Liver (tissue), 9 donors: ENCODE data around the gene CYP4F11. TPM values are rescaled to one million over a fixed set of nuclear protein-coding genes. Genes with fewer than 3 reads are reported as not detected.

Experiments used
- DNase-seq: peaks from one replicate; pipeline ENCODE4 v3.0.0-alpha.2; 2017; ENCODE audit warnings: low spot score
- H3K27ac ChIP-seq, 2 donors: one replicate each; pipeline ENCODE4 v1.7.0; 2013; ENCODE audit warnings: inconsistent platforms in 2 of 2, low read length in 2 of 2, control low read depth in 1 of 2, low read depth in 1 of 2, mild to moderate bottlenecking in 1 of 2
- H3K27me3 ChIP-seq, 4 donors: one replicate each; pipeline versions ENCODE4 v1.6.1 to v1.7.0; 2013; ENCODE audit warnings: low read length in 3 of 4, inconsistent platforms in 1 of 4, mild to moderate bottlenecking in 1 of 4, moderate library complexity in 1 of 4; ENCODE audit not compliant: control insufficient read depth in 4 of 4, insufficient read depth in 4 of 4
- H3K36me3 ChIP-seq, 4 donors: one replicate each; pipeline versions ENCODE4 v1.6.1 to v1.7.0; 2013; ENCODE audit warnings: low read length in 3 of 4, mild to moderate bottlenecking in 3 of 4, low read depth in 1 of 4, moderate library complexity in 1 of 4; ENCODE audit not compliant: control insufficient read depth in 4 of 4, insufficient read depth in 3 of 4
- H3K4me1 ChIP-seq, 4 donors: one replicate each; pipeline versions ENCODE4 v1.6.1 to v1.7.0; 2013; ENCODE audit warnings: low read length in 3 of 4, mild to moderate bottlenecking in 3 of 4, moderate library complexity in 1 of 4; ENCODE audit not compliant: control insufficient read depth in 4 of 4, insufficient read depth in 4 of 4
- H3K4me3 ChIP-seq, 3 donors: one replicate each; pipeline versions ENCODE4 v1.6.1 to v1.7.0; 2013; ENCODE audit warnings: low read length in 3 of 3, control low read depth in 1 of 3, low read depth in 1 of 3, mild to moderate bottlenecking in 1 of 3
- H3K9ac ChIP-seq, 2 donors: one replicate each; pipeline ENCODE4 v1.7.0; 2013; ENCODE audit warnings: low read length in 2 of 2, mild to moderate bottlenecking in 2 of 2, moderate library complexity in 2 of 2, control low read depth in 1 of 2, low read depth in 1 of 2
- H3K9me3 ChIP-seq, 4 donors: one replicate each; pipeline versions ENCODE4 v1.6.1 to v1.7.0; 2013; ENCODE audit warnings: low read length in 3 of 4; ENCODE audit not compliant: control insufficient read depth in 4 of 4
- EGR1 ChIP-seq, 2 donors: IDR thresholded peaks; 2 replicates each; pipeline ENCODE4 v1.6.1; 2016 to 2018; ENCODE audit warnings: antibody characterized with exemption in 2 of 2, low read depth in 2 of 2
- FOXA1 ChIP-seq: IDR thresholded peaks from 2 replicates; pipeline ENCODE4 v1.6.1; 2016; ENCODE audit warnings: antibody characterized with exemption
- FOXA2 ChIP-seq: IDR thresholded peaks from 2 replicates; pipeline ENCODE4 v1.6.1; 2016; ENCODE audit warnings: antibody characterized with exemption
- GABPA ChIP-seq, 2 donors: IDR thresholded peaks in 1 of 2; conservative IDR thresholded peaks in 1 of 2; 2 replicates each; pipeline ENCODE4 v1.6.1; 2016; ENCODE audit warnings: antibody characterized with exemption in 2 of 2, mild to moderate bottlenecking in 1 of 2, moderate library complexity in 1 of 2
- HNF4G ChIP-seq: IDR thresholded peaks from 2 replicates; pipeline ENCODE4 v1.6.1; 2016; ENCODE audit warnings: antibody characterized with exemption
- JUND ChIP-seq, 2 donors: IDR thresholded peaks; 2 replicates each; pipeline ENCODE4 v1.6.1; 2016; ENCODE audit warnings: antibody characterized with exemption in 2 of 2
- NR2F2 ChIP-seq: IDR thresholded peaks from 2 replicates; pipeline ENCODE4 v1.6.1; 2016; ENCODE audit warnings: antibody characterized with exemption
- RAD21 ChIP-seq, 2 donors: IDR thresholded peaks; 2 replicates each; pipeline ENCODE4 v1.6.1; 2016; ENCODE audit warnings: antibody characterized with exemption in 2 of 2, mild to moderate bottlenecking in 2 of 2
- RXRA ChIP-seq, 2 donors: IDR thresholded peaks; 2 replicates each; pipeline ENCODE4 v1.6.1; 2017 to 2018; ENCODE audit warnings: antibody characterized with exemption in 2 of 2, mild to moderate bottlenecking in 1 of 2
- SP1 ChIP-seq: IDR thresholded peaks from 2 replicates; pipeline ENCODE4 v1.6.1; 2018; ENCODE audit warnings: antibody characterized with exemption, mild to moderate bottlenecking
- TAF1 ChIP-seq: conservative IDR thresholded peaks from 2 replicates; pipeline ENCODE4 v1.6.1; 2016; ENCODE audit warnings: antibody characterized with exemption, mild to moderate bottlenecking
- YY1 ChIP-seq: IDR thresholded peaks from 2 replicates; pipeline ENCODE4 v1.6.1; 2016; ENCODE audit warnings: antibody characterized with exemption, mild to moderate bottlenecking
- WGBS: extraction: QIAGEN DNeasy Blood & Tissue Kit; methylation state at CpG from one replicate; pipeline ENCODE4 v1.1.7; 2013; 5-methylcytosine and 5-hydroxymethylcytosine counted together
- polyA plus RNA-seq, 2 donors: library from polyadenylated mRNA; stranded (reverse) in 1 of 2; unstranded in 1 of 2; fragments of 200-250 nt in 1 of 2; fragments of >200 nt in 1 of 2; fragmentation: Nextera tagmentation in 1 of 2; extraction: Ambion mirVana in 1 of 2; gene quantifications; one replicate each; pipeline versions ENCODE4 v1.2.1 to v1.2.3, GENCODE V29; 2013 to 2015
- total RNA-seq, 2 donors: library from RNA; depleted of rRNA; stranded (reverse); fragments of >200 nt; gene quantifications; one replicate each; pipeline ENCODE4 v1.2.3, GENCODE V29; 2014
- TF ChIP-seq, protein P1 (sequence below): fragments of 150-350 bp; IDR thresholded peaks from 2 replicates; pipeline ENCODE4 v1.5.1; 2017; ENCODE audit warnings: improper control_type of control experiment, low read depth, low read length; ENCODE audit not compliant: missing input control
- TF ChIP-seq, protein P2 (sequence below): IDR thresholded peaks from 2 replicates; pipeline ENCODE4 v1.6.1; 2016; ENCODE audit warnings: antibody characterized with exemption
- TF ChIP-seq, protein P3 (sequence below): IDR thresholded peaks from 2 replicates; pipeline ENCODE4 v1.6.1; 2016; ENCODE audit warnings: antibody characterized with exemption
- TF ChIP-seq, protein P4 (sequence below): IDR thresholded peaks from 2 replicates; pipeline ENCODE4 v1.6.1; 2016; ENCODE audit warnings: antibody characterized with exemption, mild to moderate bottlenecking
- donor health status: healthy.
- donor health status: healthy.
- donor health status: healthy.
- donor health status: healthy.
- donor health status: healthy.

Gene CYP4F11
- total and polyA plus RNA-seq, 4 donors, result 2.1 to 77.4 (median 32.3) TPM

DNA sequence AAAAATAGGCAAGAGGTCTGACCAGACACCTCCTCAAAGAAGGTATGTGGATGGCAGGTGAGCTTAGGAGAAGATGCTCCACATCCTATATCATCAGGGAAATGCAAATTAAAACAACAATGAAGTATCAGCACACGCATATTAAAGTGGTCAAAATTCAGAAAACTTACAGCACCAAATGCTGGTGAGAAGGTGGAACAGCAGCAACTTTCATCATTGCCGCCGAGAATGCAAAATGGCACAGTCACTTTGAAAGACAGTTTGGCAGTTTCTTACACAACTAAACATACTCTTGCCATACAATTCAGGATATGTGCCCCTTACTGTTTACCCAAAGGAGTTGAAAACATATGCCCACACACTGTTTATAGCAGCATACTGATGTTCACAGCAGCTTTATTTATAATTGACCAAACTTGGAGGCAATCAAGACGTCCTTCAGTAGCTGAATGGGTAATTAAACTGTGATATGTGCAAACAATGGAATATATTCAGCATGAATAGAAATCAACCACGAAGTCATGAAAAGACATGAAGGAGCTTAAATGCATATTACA lies 37.0 kb upstream of the CYP4F11 start:
- H3K27me3 ChIP-seq, result no peaks in the 10 kb centered on the region
- no peak for DNase-seq
- 67% methylated on average over 5 of the region's 5 CpGs for WGBS

DNA sequence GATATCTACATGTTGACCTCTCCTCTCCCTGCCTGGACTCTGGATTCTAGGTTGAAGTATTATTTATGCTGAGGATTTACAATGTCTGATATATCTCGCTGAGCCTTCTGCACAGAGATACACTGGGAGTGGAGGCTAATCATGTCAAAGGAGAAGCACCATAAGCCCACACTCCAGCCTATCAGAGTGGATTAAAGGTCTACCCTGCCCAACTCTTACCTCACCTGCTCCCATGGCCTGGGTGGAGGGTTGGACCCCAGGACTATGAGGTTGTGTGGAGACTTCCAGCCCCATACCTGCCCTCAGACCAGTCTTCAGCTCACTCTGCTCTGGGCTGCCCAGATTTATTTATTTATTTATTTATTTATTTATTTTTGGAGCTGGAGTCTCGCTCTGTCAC lies 29.9 kb upstream of the CYP4F11 start:
- DNase-seq, result no peak
- no peaks in the 10 kb centered on the region for H3K36me3 ChIP-seq
- H3K9me3 ChIP-seq, result no peaks in the 10 kb centered on the region
- H3K4me3 ChIP-seq, result no peak overlapping the region
- no peaks in the 10 kb centered on the region for H3K4me1 ChIP-seq
- H3K27ac ChIP-seq, result no peak overlapping the region
- WGBS, result 81% methylated on average over 2 of the region's 2 CpGs
- no peak overlapping the region for H3K9ac ChIP-seq
- H3K27me3 ChIP-seq, result no peaks in the 10 kb centered on the region
- TF ChIP-seq RAD21 (IDR thresholded peaks at IDR 0.05), result no peak
- TF ChIP-seq, protein P1, sequence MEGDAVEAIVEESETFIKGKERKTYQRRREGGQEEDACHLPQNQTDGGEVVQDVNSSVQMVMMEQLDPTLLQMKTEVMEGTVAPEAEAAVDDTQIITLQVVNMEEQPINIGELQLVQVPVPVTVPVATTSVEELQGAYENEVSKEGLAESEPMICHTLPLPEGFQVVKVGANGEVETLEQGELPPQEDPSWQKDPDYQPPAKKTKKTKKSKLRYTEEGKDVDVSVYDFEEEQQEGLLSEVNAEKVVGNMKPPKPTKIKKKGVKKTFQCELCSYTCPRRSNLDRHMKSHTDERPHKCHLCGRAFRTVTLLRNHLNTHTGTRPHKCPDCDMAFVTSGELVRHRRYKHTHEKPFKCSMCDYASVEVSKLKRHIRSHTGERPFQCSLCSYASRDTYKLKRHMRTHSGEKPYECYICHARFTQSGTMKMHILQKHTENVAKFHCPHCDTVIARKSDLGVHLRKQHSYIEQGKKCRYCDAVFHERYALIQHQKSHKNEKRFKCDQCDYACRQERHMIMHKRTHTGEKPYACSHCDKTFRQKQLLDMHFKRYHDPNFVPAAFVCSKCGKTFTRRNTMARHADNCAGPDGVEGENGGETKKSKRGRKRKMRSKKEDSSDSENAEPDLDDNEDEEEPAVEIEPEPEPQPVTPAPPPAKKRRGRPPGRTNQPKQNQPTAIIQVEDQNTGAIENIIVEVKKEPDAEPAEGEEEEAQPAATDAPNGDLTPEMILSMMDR, result no peak
- TF ChIP-seq HNF4G, result no peak
- no peak for TF ChIP-seq GABPA (IDR thresholded peaks at IDR 0.05 in 1 of 2, conservative IDR thresholded peaks at IDR 0.05 in 1 of 2)
- TF ChIP-seq SP1, result no peak
- TF ChIP-seq FOXA1, result no peak
- no peak for TF ChIP-seq JUND (IDR thresholded peaks at IDR 0.05)

More for the DNA sequence above, 37.0 kb upstream of the CYP4F11 start:
- Histone ChIP-seq H3K9ac (no peak overlapping the region), H3K4me3 (no peak overlapping the region), H3K4me1 (no peaks in the 10 kb centered on the region), H3K27ac (no peak overlapping the region), H3K9me3 (no peaks in the 10 kb centered on the region), H3K36me3 (no peaks in the 10 kb centered on the region)
- no peak for TF ChIP-seq FOXA2
- TF ChIP-seq, protein P2, sequence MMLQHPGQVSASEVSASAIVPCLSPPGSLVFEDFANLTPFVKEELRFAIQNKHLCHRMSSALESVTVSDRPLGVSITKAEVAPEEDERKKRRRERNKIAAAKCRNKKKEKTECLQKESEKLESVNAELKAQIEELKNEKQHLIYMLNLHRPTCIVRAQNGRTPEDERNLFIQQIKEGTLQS, result no peak
- TF ChIP-seq, protein P3, sequence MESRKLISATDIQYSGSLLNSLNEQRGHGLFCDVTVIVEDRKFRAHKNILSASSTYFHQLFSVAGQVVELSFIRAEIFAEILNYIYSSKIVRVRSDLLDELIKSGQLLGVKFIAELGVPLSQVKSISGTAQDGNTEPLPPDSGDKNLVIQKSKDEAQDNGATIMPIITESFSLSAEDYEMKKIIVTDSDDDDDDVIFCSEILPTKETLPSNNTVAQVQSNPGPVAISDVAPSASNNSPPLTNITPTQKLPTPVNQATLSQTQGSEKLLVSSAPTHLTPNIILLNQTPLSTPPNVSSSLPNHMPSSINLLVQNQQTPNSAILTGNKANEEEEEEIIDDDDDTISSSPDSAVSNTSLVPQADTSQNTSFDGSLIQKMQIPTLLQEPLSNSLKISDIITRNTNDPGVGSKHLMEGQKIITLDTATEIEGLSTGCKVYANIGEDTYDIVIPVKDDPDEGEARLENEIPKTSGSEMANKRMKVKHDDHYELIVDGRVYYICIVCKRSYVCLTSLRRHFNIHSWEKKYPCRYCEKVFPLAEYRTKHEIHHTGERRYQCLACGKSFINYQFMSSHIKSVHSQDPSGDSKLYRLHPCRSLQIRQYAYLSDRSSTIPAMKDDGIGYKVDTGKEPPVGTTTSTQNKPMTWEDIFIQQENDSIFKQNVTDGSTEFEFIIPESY, result no peak
- TF ChIP-seq, protein P1, result peak; percentile 29
- no peak for TF ChIP-seq JUND (IDR thresholded peaks at IDR 0.05)
- no peak for TF ChIP-seq TAF1
- TF ChIP-seq, protein P4, sequence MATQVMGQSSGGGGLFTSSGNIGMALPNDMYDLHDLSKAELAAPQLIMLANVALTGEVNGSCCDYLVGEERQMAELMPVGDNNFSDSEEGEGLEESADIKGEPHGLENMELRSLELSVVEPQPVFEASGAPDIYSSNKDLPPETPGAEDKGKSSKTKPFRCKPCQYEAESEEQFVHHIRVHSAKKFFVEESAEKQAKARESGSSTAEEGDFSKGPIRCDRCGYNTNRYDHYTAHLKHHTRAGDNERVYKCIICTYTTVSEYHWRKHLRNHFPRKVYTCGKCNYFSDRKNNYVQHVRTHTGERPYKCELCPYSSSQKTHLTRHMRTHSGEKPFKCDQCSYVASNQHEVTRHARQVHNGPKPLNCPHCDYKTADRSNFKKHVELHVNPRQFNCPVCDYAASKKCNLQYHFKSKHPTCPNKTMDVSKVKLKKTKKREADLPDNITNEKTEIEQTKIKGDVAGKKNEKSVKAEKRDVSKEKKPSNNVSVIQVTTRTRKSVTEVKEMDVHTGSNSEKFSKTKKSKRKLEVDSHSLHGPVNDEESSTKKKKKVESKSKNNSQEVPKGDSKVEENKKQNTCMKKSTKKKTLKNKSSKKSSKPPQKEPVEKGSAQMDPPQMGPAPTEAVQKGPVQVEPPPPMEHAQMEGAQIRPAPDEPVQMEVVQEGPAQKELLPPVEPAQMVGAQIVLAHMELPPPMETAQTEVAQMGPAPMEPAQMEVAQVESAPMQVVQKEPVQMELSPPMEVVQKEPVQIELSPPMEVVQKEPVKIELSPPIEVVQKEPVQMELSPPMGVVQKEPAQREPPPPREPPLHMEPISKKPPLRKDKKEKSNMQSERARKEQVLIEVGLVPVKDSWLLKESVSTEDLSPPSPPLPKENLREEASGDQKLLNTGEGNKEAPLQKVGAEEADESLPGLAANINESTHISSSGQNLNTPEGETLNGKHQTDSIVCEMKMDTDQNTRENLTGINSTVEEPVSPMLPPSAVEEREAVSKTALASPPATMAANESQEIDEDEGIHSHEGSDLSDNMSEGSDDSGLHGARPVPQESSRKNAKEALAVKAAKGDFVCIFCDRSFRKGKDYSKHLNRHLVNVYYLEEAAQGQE, result no peak
- TF ChIP-seq RAD21 (IDR thresholded peaks at IDR 0.05), result peak in 1 of 2 donors; percentile 79
- no peak for TF ChIP-seq EGR1 (IDR thresholded peaks at IDR 0.05; ENCODE audit: low read depth in 2 of 2)
- TF ChIP-seq RXRA (IDR thresholded peaks at IDR 0.05), result no peak
- no peak for TF ChIP-seq FOXA1
- TF ChIP-seq YY1, result no peak
- no peak for TF ChIP-seq HNF4G
- TF ChIP-seq SP1, result no peak
- TF ChIP-seq GABPA (IDR thresholded peaks at IDR 0.05 in 1 of 2, conservative IDR thresholded peaks at IDR 0.05 in 1 of 2), result no peak
- no peak for TF ChIP-seq NR2F2
